ENCODE data around the gene VIT. TPM values are rescaled to one million over a fixed set of nuclear protein-coding genes. Genes with fewer than 3 reads are reported as not detected.

Gene VIT
- total and polyA plus RNA-seq, 4 donors = 10.0 to 29.2 TPM; not detected in 2

DNA sequence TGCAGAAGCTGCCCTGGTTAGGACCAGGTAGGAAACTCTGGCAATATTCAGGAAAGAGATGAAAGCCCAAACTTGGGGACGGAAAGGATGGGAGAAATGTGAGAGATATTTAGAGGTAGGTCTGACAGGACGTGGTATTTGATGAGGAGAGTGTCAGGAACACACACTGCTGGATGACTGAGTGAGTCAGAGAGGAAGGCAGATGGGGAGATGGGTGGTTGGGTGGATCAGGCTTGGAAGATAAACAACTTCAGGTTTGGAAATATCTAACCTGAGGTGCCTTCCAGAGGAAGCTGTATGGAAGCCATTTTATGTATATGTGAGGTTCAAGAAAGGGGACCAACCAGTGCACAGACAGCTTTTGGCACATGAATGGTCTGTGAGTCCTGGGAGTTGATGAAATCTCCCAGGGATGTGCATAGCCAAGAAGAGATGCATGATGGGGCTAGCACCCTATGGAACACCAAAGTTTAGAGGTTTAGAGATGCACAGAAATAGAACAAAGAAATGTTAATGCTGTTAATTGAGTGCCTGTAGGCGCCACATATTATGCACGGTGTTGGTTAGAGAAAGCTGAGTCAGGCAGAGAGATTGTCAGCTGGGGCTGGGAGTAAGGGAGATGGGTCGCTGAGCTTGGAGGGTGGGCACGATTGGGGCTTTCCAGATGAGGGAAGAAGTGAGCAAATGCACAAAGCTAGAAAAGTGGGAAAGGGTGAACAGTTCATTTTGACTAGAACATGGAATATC is 101.0 kb downstream of the VIT start:
- H3K4me1 ChIP-seq (ENCODE audit: control insufficient read depth in 1 of 2, insufficient read depth in 2 of 2, low read length in 2 of 2) = no peaks in the 10 kb centered on the region
- H3K9me3 ChIP-seq (ENCODE audit: control insufficient read depth, low read length) = no peaks in the 10 kb centered on the region
- no peak overlapping the region for H3K4me3 ChIP-seq (ENCODE audit: low read length in 2 of 2)
- WGBS, 2 donors = 56 to 58% methylated on average over 6 of the region's 6 CpGs
- ATAC-seq (ENCODE audit: low FRiP score) (no peak), DNase-seq (no peak)
- H3K27ac ChIP-seq (ENCODE audit: low read depth in 1 of 2, low read length in 2 of 2) = no peak overlapping the region
- intact Hi-C loops (cut with DNase I) = no loop called here
- H3K36me3 ChIP-seq (ENCODE audit: control insufficient read depth in 1 of 2, insufficient read depth in 2 of 2, low read length in 1 of 2) = no peaks in the 10 kb centered on the region
- H3K27me3 ChIP-seq (ENCODE audit: control insufficient read depth in 1 of 2, insufficient read depth in 2 of 2, low read length in 1 of 2) = no peaks in the 10 kb centered on the region

DNA sequence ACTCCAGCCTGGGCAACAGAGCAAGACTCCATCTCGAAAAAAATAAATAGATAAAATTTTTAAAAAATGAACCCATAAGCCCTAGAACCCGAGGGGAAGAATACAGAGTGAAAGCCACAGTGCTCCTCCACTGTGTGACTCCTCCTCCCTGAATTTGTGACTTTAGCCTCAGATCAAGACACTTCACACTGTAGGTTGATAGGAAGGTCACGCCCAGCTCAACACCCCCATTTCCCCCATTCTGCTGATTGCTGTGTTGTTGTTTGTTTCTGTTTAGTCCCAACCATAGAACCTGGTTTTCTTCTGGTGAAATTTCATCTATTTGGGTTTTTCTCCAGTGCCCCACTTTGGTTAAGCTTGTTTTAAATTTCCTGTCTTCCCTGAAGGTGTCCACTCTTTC is 102.2 kb downstream of the VIT start:
- H3K27me3 ChIP-seq (ENCODE audit: control insufficient read depth in 1 of 2, insufficient read depth in 2 of 2, low read length in 1 of 2) = no peaks in the 10 kb centered on the region
- peaks cover 1% of the 10 kb centered on the region for H3K9me3 ChIP-seq (ENCODE audit: control insufficient read depth, low read length)
- no peaks in the 10 kb centered on the region for H3K36me3 ChIP-seq (ENCODE audit: control insufficient read depth in 1 of 2, insufficient read depth in 2 of 2, low read length in 1 of 2)
- no peak overlapping the region for H3K27ac ChIP-seq (ENCODE audit: low read depth in 1 of 2, low read length in 2 of 2)
- ATAC-seq (ENCODE audit: low FRiP score) = no peak
- intact Hi-C loops (cut with DNase I) = no loop called here
- no peaks in the 10 kb centered on the region for H3K4me1 ChIP-seq (ENCODE audit: control insufficient read depth in 1 of 2, insufficient read depth in 2 of 2, low read length in 2 of 2)
- no peak overlapping the region for H3K4me3 ChIP-seq (ENCODE audit: low read length in 2 of 2)
- 83 to 87% methylated on average over 3 of the region's 3 CpGs for WGBS, 2 donors
- no peak for DNase-seq

DNA sequence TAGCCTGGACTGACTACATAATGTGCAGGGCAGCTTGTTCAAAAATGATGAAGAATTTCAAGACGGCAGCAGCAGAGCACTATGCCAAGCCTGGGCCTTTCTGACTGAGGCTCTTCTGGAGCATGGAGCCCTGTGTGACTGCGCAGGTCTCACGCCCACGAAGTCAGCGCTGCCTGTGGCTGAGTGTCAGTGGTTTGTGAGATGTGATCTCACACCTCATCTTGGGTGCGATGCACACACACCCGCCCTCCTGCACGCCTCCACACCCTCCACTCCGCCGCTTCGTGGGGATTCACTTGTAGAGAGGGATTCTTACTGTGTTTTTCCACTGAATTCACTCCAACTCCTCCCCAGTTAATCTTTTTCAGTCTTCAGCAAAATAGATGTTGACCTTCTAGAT is 103.9 kb downstream of the VIT start:
- peak; percentile 22 for ATAC-seq (ENCODE audit: low FRiP score)
- no peak overlapping the region for H3K27ac ChIP-seq (ENCODE audit: low read depth in 1 of 2, low read length in 2 of 2)
- intact Hi-C loops (cut with DNase I) = no loop called here
- no peak overlapping the region for H3K4me3 ChIP-seq (ENCODE audit: low read length in 2 of 2)
- 92 to 93% methylated on average over 11 of the region's 11 CpGs for WGBS, 2 donors
- peaks cover 1% of the 10 kb centered on the region for H3K9me3 ChIP-seq (ENCODE audit: control insufficient read depth, low read length)
- no peaks in the 10 kb centered on the region for H3K4me1 ChIP-seq (ENCODE audit: control insufficient read depth in 1 of 2, insufficient read depth in 2 of 2, low read length in 2 of 2)
- H3K27me3 ChIP-seq (ENCODE audit: control insufficient read depth in 1 of 2, insufficient read depth in 2 of 2, low read length in 1 of 2) = no peaks in the 10 kb centered on the region
- no peak for DNase-seq
- no peaks in the 10 kb centered on the region for H3K36me3 ChIP-seq (ENCODE audit: control insufficient read depth in 1 of 2, insufficient read depth in 2 of 2, low read length in 1 of 2)

DNA sequence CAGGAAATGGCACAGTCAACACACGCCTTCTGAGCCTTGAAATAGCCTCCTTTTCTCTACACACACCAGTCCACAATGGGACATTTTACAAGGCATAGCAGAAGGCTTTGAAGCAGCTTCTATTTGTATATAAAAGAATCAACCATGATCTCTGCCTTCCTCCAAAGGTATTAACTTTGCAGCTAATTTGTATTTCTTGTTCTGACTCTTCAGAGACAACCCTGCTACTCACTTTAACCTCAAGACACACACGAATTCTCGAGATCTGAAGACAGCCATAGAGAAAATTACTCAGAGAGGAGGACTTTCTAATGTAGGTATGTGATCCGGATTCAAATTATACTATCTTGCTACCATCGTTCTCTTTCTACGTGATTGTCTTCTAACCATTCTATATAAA is 104.6 kb downstream of the VIT start:
- H3K27me3 ChIP-seq (ENCODE audit: control insufficient read depth in 1 of 2, insufficient read depth in 2 of 2, low read length in 1 of 2) = no peaks in the 10 kb centered on the region
- intact Hi-C loops (cut with DNase I) = no loop called here
- H3K4me3 ChIP-seq (ENCODE audit: low read length in 2 of 2) = no peak overlapping the region
- no peak for ATAC-seq (ENCODE audit: low FRiP score)
- H3K9me3 ChIP-seq (ENCODE audit: control insufficient read depth, low read length) = peaks cover 1% of the 10 kb centered on the region
- no peaks in the 10 kb centered on the region for H3K36me3 ChIP-seq (ENCODE audit: control insufficient read depth in 1 of 2, insufficient read depth in 2 of 2, low read length in 1 of 2)
- no peak for DNase-seq
- H3K4me1 ChIP-seq (ENCODE audit: control insufficient read depth in 1 of 2, insufficient read depth in 2 of 2, low read length in 2 of 2) = no peaks in the 10 kb centered on the region
- H3K27ac ChIP-seq (ENCODE audit: low read depth in 1 of 2, low read length in 2 of 2) = no peak overlapping the region
- 86% methylated on average over 6 of the region's 6 CpGs for WGBS, 2 donors

DNA sequence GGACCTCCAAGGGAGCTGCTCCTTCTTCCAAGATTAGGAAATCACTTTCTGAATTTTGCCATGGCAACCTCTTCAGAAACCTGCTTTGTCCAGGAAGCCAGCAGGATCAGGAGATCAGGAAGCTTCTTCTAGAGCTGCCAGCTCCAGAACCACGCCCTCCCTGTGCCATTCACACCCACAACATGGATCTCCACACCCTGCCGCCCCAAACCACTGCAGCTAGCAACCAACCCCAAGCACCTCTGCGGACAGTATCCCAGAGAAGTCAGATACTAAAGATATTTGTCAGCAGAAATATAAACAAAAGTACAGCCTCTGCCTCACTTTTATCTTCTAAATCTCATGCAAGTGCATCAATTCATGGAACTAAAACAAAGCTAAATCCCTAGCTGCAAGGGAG is 106.4 kb downstream of the VIT start:
- Histone ChIP-seq H3K9me3 (ENCODE audit: control insufficient read depth, low read length) (peaks cover 1% of the 10 kb centered on the region), H3K36me3 (ENCODE audit: control insufficient read depth in 1 of 2, insufficient read depth in 2 of 2, low read length in 1 of 2) (no peaks in the 10 kb centered on the region), H3K4me1 (ENCODE audit: control insufficient read depth in 1 of 2, insufficient read depth in 2 of 2, low read length in 2 of 2) (no peaks in the 10 kb centered on the region), H3K4me3 (ENCODE audit: low read length in 2 of 2) (no peak overlapping the region), H3K27ac (ENCODE audit: low read depth in 1 of 2, low read length in 2 of 2) (no peak overlapping the region), H3K27me3 (ENCODE audit: control insufficient read depth in 1 of 2, insufficient read depth in 2 of 2, low read length in 1 of 2) (no peaks in the 10 kb centered on the region)
- DNase-seq (no peak), ATAC-seq (ENCODE audit: low FRiP score) (no peak)
- 92 to 93% methylated on average over 3 of the region's 3 CpGs for whole genome bisulfite sequencing, 2 donors
- intact Hi-C loops (cut with DNase I) = no loop called here

DNA sequence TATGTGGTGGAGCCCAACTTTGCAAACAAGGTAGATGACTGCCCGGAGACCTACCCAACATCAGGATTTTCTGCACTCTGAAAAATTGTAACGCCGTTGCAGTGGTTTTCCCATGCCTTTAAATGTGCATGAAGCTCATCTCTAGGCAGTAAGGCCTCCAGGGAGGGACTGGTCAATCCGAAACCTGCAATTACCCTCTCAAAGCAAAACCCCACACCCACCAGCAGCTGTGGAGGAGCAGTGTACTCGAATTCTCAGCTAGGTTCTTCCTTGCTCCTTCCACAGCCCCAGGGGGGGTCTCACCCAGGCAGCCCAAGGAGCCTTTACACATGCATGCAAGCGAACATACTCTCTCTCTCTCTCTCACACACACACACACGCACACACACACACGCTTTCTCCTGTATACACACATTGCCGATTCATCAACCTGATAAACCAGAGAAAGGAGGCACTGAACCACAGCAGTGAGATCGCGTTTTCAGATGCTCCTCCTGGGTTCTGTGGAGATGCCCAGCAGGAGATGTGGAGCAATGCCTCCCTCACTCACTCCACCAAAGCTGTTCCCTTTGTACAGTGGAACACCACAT is 109.2 kb downstream of the VIT start:
- WGBS, 2 donors = 84 to 87% methylated on average over 11 of the region's 11 CpGs
- H3K36me3 ChIP-seq (ENCODE audit: control insufficient read depth in 1 of 2, insufficient read depth in 2 of 2, low read length in 1 of 2) = no peaks in the 10 kb centered on the region
- no peaks in the 10 kb centered on the region for H3K4me1 ChIP-seq (ENCODE audit: control insufficient read depth in 1 of 2, insufficient read depth in 2 of 2, low read length in 2 of 2)
- ATAC-seq (ENCODE audit: low FRiP score) (no peak), DNase-seq (no peak)
- no peak overlapping the region for H3K27ac ChIP-seq (ENCODE audit: low read depth in 1 of 2, low read length in 2 of 2)
- H3K4me3 ChIP-seq (ENCODE audit: low read length in 2 of 2) = no peak overlapping the region
- intact Hi-C loops (cut with DNase I) = no loop called here
- peaks cover 1% of the 10 kb centered on the region for H3K9me3 ChIP-seq (ENCODE audit: control insufficient read depth, low read length)
- no peaks in the 10 kb centered on the region for H3K27me3 ChIP-seq (ENCODE audit: control insufficient read depth in 1 of 2, insufficient read depth in 2 of 2, low read length in 1 of 2)

DNA sequence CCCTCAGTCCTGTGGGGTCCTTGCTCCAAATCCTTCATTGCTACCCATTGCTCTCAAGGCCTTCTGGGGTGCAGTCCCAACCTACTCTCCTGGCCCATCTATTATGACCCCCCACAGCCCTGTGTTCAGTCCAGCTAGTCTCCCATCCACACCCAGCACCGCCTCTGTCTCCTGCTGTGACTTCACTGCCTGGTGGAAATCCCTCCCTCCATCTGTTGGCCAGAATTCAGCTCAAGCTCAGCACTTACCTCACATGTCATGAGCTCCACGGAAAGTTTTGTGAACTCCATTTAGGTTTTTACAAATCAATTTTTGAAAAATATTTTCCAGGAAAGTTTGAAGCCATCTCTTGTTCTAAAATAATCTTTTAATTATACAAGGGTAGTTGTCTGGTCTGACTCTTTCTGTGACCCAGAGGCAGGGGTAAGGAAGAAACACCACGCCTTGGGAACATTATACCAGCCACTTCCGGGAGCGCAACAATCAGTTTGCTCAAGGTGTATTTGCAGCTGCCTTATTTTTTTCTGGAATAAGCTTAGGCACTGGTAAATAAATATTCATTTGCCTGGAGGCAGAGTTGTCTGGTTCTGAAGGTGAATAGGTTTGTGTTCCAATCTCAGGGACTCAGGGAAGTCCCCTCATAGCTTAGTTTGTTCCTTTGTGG is 110.8 kb downstream of the VIT start:
- ATAC-seq (ENCODE audit: low FRiP score) (no peak), DNase-seq (no peak)
- 76 to 79% methylated on average over 5 of the region's 5 CpGs for WGBS, 2 donors
- Histone ChIP-seq H3K4me1 (ENCODE audit: control insufficient read depth in 1 of 2, insufficient read depth in 2 of 2, low read length in 2 of 2) (no peaks in the 10 kb centered on the region), H3K27me3 (ENCODE audit: control insufficient read depth in 1 of 2, insufficient read depth in 2 of 2, low read length in 1 of 2) (no peaks in the 10 kb centered on the region), H3K36me3 (ENCODE audit: control insufficient read depth in 1 of 2, insufficient read depth in 2 of 2, low read length in 1 of 2) (no peaks in the 10 kb centered on the region), H3K27ac (ENCODE audit: low read depth in 1 of 2, low read length in 2 of 2) (no peak overlapping the region), H3K9me3 (ENCODE audit: control insufficient read depth, low read length) (peaks cover 1% of the 10 kb centered on the region), H3K4me3 (ENCODE audit: low read length in 2 of 2) (no peak overlapping the region)
- intact Hi-C loops (cut with DNase I) = no loop called here

DNA sequence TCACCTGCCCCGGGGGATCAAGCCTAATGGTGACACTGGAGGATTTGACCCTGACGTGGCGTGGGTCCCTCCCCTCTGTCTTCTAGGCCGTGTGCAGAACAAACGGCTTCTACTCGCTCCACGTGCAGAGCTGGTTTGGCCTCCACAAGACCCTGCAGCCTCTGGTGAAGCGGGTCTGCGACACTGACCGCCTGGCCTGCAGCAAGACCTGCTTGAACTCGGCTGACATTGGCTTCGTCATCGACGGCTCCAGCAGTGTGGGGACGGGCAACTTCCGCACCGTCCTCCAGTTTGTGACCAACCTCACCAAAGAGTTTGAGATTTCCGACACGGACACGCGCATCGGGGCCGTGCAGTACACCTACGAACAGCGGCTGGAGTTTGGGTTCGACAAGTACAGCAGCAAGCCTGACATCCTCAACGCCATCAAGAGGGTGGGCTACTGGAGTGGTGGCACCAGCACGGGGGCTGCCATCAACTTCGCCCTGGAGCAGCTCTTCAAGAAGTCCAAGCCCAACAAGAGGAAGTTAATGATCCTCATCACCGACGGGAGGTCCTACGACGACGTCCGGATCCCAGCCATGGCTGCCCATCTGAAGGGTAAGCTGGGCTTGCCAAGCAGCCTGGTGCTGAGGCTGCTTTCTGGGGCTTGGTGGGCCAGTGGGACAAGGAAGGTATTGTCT is 112.0 kb downstream of the VIT start:
- DNase-seq (no peak), ATAC-seq (ENCODE audit: low FRiP score) (no peak)
- no peaks in the 10 kb centered on the region for H3K9me3 ChIP-seq (ENCODE audit: control insufficient read depth, low read length)
- no peaks in the 10 kb centered on the region for H3K4me1 ChIP-seq (ENCODE audit: control insufficient read depth in 1 of 2, insufficient read depth in 2 of 2, low read length in 2 of 2)
- intact Hi-C loops (cut with DNase I) = no loop called here
- no peaks in the 10 kb centered on the region for H3K36me3 ChIP-seq (ENCODE audit: control insufficient read depth in 1 of 2, insufficient read depth in 2 of 2, low read length in 1 of 2)
- H3K27me3 ChIP-seq (ENCODE audit: control insufficient read depth in 1 of 2, insufficient read depth in 2 of 2, low read length in 1 of 2) = no peaks in the 10 kb centered on the region
- H3K4me3 ChIP-seq (ENCODE audit: low read length in 2 of 2) = no peak overlapping the region
- no peak overlapping the region for H3K27ac ChIP-seq (ENCODE audit: low read depth in 1 of 2, low read length in 2 of 2)
- 94 to 97% methylated on average over 35 of the region's 35 CpGs for WGBS, 2 donors
